ENCODE data around the gene ACOT13.

- TF ChIP-seq CTCF (IDR thresholded peaks at IDR 0.05; ENCODE audit: low read length) (no peak), EZH2 (IDR thresholded peaks at IDR 0.05; ENCODE audit: borderline replicate concordance, low read length) (no peak)
Observed at GRCh38 chr6:24644377-24644776, 22.5 kb upstream of the ACOT13 start.
